Mucosa of descending colon (tissue), 3 donors: ENCODE results near the gene PRSS57. TPM values are rescaled to one million over a fixed set of nuclear protein-coding genes. Genes with fewer than 3 reads are reported as not detected.

Experiments
- ATAC-seq: fragments of 200-7000 bp; cut with Tn5 transposase; one replicate; pipeline ENCODE4 v1.9.1; 2020; ENCODE audit warnings: mild to moderate bottlenecking, moderate library complexity
- DNase-seq, 3 donors: peaks; one replicate each; pipeline ENCODE4 v3.0.0-alpha.2; 2020
- H3K36me3 ChIP-seq: fragments of 200-600 bp; one replicate; pipeline ENCODE4 v1.8.0; 2021; ENCODE audit warnings: low read depth, mild to moderate bottlenecking
- H3K4me1 ChIP-seq: fragments of 200-600 bp; one replicate; pipeline ENCODE4 v1.8.0; 2021; ENCODE audit warnings: low read depth, mild to moderate bottlenecking
- H3K4me3 ChIP-seq: fragments of 200-600 bp; one replicate; pipeline ENCODE4 v1.8.0; 2021; ENCODE audit warnings: mild to moderate bottlenecking
- H3K9me3 ChIP-seq: fragments of 200-600 bp; one replicate; pipeline ENCODE4 v1.8.0; 2021; ENCODE audit warnings: mild to moderate bottlenecking
- CTCF ChIP-seq: fragments of 200-600 bp; IDR thresholded peaks from one replicate; pipeline ENCODE4 v1.8.0; 2022; ENCODE audit warnings: antibody characterized with exemption, mild to moderate bottlenecking
- intact Hi-C, 2 donors: fragments of 100-400 bp; cut with DNase I in 1 of 2; cut with micrococcal nuclease in 1 of 2; formaldehyde crosslinking; loops; one replicate each; pipeline versions ENCODE4 v1.11.0 to v1.11.1; 2022; cut with DNase I, micrococcal nuclease
- total RNA-seq, 3 donors: library from RNA; stranded (reverse); fragmentation: NEBNext Ultra II Directional in 2 of 3; extraction: Animal tissue kit (Norgen Biotek cat#: 25700) in 2 of 3; gene quantifications; one replicate each; pipeline versions ENCODE4 v1.2.1 to v1.2.4, GENCODE V29; 2021 to 2023
- donor health status: DM: no; HTN: no; CAD: no; lungs with moderate emphysema.
- donor health status: DM: no; HTN: no; CAD: no.
- donor health status: DM: no; HTN: yes; CAD: no.

PRSS57 gene
- total RNA-seq, 3 donors from 2014 or later: not detected

- DNase-seq (no peak), ATAC-seq (no peak)
- no peaks in the 10 kb centered on the region for H3K4me1 ChIP-seq
- peaks cover 11% of the 10 kb centered on the region for H3K36me3 ChIP-seq
- no peak for TF ChIP-seq CTCF
- no peak overlapping the region for H3K4me3 ChIP-seq
- intact Hi-C loops: no loop called here
- H3K9me3 ChIP-seq: no peaks in the 10 kb centered on the region
Observed at GRCh38 chr19:648904-649801, 46.1 kb downstream of the PRSS57 start.

DNA sequence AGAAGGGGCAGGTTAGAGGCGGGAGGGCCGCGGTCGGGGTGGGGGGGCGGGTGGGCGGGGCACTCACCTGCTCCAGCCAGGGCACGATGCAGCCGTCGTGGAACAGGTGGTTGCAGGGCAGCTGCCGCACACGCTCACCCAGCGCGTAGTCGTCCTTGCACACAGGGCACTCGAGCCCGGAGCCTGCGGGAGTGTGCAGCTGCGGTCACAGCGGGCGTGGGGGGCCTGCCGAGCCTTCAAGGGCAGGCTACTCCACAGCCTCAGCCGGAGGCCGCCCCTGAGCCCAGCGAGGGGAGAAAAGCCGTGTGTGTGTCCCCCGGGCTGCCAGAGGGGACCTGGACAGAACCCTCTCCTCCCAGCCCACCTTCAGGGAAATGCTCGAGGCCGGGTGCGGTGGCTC is 46.9 kb downstream of the PRSS57 start:
- DNase-seq: no peak
- intact Hi-C loops: no loop called here
- Histone ChIP-seq H3K9me3 (no peaks in the 10 kb centered on the region), H3K4me3 (no peak overlapping the region), H3K4me1 (no peaks in the 10 kb centered on the region), H3K36me3 (peaks cover 11% of the 10 kb centered on the region)
- no peak for TF ChIP-seq CTCF
- ATAC-seq: no peak

GRCh38 chr19:647566-648284 is 47.5 kb downstream of the PRSS57 start:
- no peak for TF ChIP-seq CTCF
- Histone ChIP-seq H3K4me1 (no peaks in the 10 kb centered on the region), H3K36me3 (peaks cover 11% of the 10 kb centered on the region), H3K4me3 (no peak overlapping the region), H3K9me3 (no peaks in the 10 kb centered on the region)
- intact Hi-C loops: no loop called here
- DNase-seq (peak in 1 of 3 donors; percentile 52), ATAC-seq (no peak)

DNA sequence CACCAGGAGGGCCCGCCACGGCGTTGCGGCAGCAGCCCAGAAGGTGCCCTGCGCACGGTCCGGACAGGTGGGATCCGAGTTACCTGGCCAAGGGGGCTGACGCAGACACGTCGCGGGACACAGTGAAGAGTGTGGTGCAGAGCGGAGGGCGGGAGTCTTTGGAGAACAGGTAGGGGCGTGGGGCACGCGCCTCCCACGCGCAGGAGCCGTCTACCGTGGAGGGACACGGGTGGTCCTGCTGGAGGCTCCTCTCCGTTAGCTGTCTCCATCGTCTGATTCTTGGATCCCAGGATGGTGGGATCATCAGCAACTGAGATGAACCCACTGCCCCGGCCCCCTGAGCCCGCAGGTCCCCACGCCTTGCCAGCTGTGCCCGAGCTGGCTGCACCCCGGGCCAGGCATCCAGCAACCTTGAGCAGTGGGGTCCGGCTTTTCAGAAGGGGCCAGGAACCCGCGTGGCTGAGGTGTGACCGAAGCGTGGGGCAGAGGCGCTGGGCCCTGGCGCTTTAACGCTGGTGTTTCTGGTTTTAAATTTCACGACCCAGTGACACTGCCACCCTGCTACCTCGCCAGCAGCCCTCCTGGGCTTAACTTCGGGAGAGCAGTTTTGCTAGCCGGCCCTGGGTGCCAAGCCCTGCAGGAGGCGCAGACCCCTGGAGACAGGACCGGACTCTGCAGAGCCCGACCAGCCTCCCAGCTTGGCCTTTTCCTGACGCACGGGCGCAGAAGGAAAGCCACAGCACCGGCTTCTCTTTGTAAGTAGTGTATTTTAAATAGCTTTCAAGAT is 48.3 kb downstream of the PRSS57 start:
- ATAC-seq (no peak), DNase-seq (no peak)
- Histone ChIP-seq H3K4me3 (no peak overlapping the region), H3K9me3 (no peaks in the 10 kb centered on the region), H3K4me1 (no peaks in the 10 kb centered on the region), H3K36me3 (peaks cover 11% of the 10 kb centered on the region)
- no peak for TF ChIP-seq CTCF
- intact Hi-C loops: no loop called here

DNA sequence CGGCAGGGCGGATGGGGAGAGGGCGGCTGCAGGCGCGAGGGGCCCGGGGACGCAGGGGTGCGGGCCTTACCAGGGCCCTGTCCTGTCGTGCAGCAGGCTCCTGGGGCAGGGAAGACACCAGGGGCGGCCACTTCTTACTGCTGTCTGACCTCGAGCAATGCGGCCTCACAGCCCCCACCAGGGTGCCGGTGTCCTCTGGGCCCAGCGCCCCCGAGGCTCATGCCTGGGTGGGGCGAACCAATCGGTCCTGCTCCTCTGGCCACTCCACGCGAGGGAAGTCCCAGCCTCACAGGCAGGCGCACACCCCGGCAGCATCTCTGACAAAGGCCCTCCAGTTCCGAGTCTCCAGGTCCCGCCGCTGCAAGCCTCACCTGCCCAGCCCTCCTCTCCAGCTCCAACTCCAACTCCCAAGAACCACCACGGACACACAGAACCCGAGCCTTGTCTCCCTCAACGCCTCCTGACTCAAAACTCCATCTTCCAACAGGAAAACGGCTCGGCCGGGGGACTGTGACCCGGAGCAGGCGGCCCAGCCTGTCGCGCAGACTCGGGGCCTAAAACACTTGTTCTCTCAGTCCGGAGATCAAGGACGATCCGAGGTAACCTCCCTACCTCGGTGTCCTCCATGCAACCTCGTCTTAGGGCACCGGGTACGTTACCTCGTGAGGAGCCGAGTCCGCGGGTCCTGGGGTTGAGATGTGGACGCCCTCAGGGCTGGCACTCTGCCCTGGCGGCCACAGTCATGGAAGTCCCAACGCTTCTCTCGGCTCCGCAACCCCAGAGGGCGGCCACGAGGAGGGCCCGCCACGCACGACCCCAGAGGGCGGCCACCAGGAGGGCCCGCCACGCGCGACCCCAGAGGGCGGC is 49.1 kb downstream of the PRSS57 start:
- DNase-seq (no peak), ATAC-seq (no peak)
- no peak overlapping the region for H3K4me3 ChIP-seq
- H3K9me3 ChIP-seq: no peaks in the 10 kb centered on the region
- TF ChIP-seq CTCF: no peak
- intact Hi-C loops: no loop called here
- H3K4me1 ChIP-seq: no peaks in the 10 kb centered on the region
- H3K36me3 ChIP-seq: peaks cover 9% of the 10 kb centered on the region
